ENCODE results near the gene TTC27. TPM values are rescaled to one million over a fixed set of nuclear protein-coding genes. Genes with fewer than 3 reads are reported as not detected.

TTC27 gene
- total RNA-seq, 2 donors from 2014 or later: 5.9 to 6.0 TPM

- Histone ChIP-seq H3K4me3 (no peak overlapping the region), H3K9me3 (peaks cover 0 to 13% of the 10 kb centered on the region in 2 donors), H3K4me1 (no peaks in the 10 kb centered on the region), H3K27ac (no peak overlapping the region), H3K27me3 (no peaks in the 10 kb centered on the region), H3K36me3 (no peaks in the 10 kb centered on the region)
- no peak for DNase-seq (ENCODE audit: low spot score)
- no peak for TF ChIP-seq CTCF (IDR thresholded peaks at IDR 0.05)
Observed at GRCh38 chr2:32833709-32834108, 205.9 kb downstream of the TTC27 start.

GRCh38 chr2:32835148-32835547, 207.3 kb downstream of the TTC27 start:
- no peak overlapping the region for H3K4me3 ChIP-seq
- DNase-seq (ENCODE audit: low spot score): no peak
- no peaks in the 10 kb centered on the region for H3K9me3 ChIP-seq
- H3K27me3 ChIP-seq: no peaks in the 10 kb centered on the region
- no peaks in the 10 kb centered on the region for H3K4me1 ChIP-seq
- no peak overlapping the region for H3K27ac ChIP-seq
- TF ChIP-seq CTCF (IDR thresholded peaks at IDR 0.05): no peak
- no peaks in the 10 kb centered on the region for H3K36me3 ChIP-seq

- TF ChIP-seq CTCF (IDR thresholded peaks at IDR 0.05): no peak
- Histone ChIP-seq H3K4me1 (no peaks in the 10 kb centered on the region), H3K27me3 (no peaks in the 10 kb centered on the region), H3K27ac (no peak overlapping the region), H3K4me3 (no peak overlapping the region), H3K36me3 (no peaks in the 10 kb centered on the region), H3K9me3 (no peaks in the 10 kb centered on the region)
- no peak for DNase-seq (ENCODE audit: low spot score)
Observed at GRCh38 chr2:32836933-32837332, 209.1 kb downstream of the TTC27 start.

- no peak overlapping the region for H3K4me3 ChIP-seq
- H3K9me3 ChIP-seq: no peaks in the 10 kb centered on the region
- no peak overlapping the region for H3K27ac ChIP-seq
- no peaks in the 10 kb centered on the region for H3K36me3 ChIP-seq
- no peaks in the 10 kb centered on the region for H3K27me3 ChIP-seq
- no peak for DNase-seq (ENCODE audit: low spot score)
- H3K4me1 ChIP-seq: no peaks in the 10 kb centered on the region
- TF ChIP-seq CTCF (IDR thresholded peaks at IDR 0.05): no peak
Observed at GRCh38 chr2:32838418-32838817, 210.6 kb downstream of the TTC27 start.

- Histone ChIP-seq H3K36me3 (no peaks in the 10 kb centered on the region), H3K9me3 (no peaks in the 10 kb centered on the region), H3K4me3 (no peak overlapping the region), H3K4me1 (no peaks in the 10 kb centered on the region), H3K27me3 (no peaks in the 10 kb centered on the region), H3K27ac (no peak overlapping the region)
- no peak for TF ChIP-seq CTCF (IDR thresholded peaks at IDR 0.05)
- DNase-seq (ENCODE audit: low spot score): no peak
Observed at GRCh38 chr2:32838949-32839348, 211.1 kb downstream of the TTC27 start.
